SIG-M5 (cell line): Measurements from ENCODE around the gene GTSE1.

ENCODE experiments used
- DNase-seq: peaks from one replicate; lab custom pipeline; 2025; lab: John Stamatoyannopoulos, UW

The GTSE1 gene

GRCh38 chr22:46326066-46326680 is 29.5 kb downstream of the GTSE1 start:
- DNase-seq = no peak

GRCh38 chr22:46327691-46328465 is 31.2 kb downstream of the GTSE1 start:
- DNase-seq = no peak

- no peak for DNase-seq
Measured at GRCh38 chr22:46328797-46329196, 32.1 kb downstream of the GTSE1 start.

- DNase-seq = no peak
Measured at GRCh38 chr22:46329616-46330015, 32.9 kb downstream of the GTSE1 start.

- no peak for DNase-seq
Measured at GRCh38 chr22:46330426-46330825, 33.8 kb downstream of the GTSE1 start.

GRCh38 chr22:46331496-46331895 is 34.8 kb downstream of the GTSE1 start:
- no peak for DNase-seq

GRCh38 chr22:46335201-46336118 is 38.8 kb downstream of the GTSE1 start, which contains the start of gene TRMU:
Gene TRMU (plus strand): TSS chr22:46335714. CDS start chr22:46335765, 51 bp downstream.
- no peak for DNase-seq

GRCh38 chr22:46336119-46337078 is 39.7 kb downstream of the GTSE1 start:
- no peak for DNase-seq

GRCh38 chr22:46337870-46338269 is 41.2 kb downstream of the GTSE1 start:
- DNase-seq = no peak

GRCh38 chr22:46338636-46339035 is 42.0 kb downstream of the GTSE1 start:
- DNase-seq = no peak

GRCh38 chr22:46339956-46340355 is 43.3 kb downstream of the GTSE1 start:
- DNase-seq = no peak

GRCh38 chr22:46340676-46341075 is 44.0 kb downstream of the GTSE1 start:
- DNase-seq = no peak

GRCh38 chr22:46346680-46347405 is 50.2 kb downstream of the GTSE1 start:
- no peak for DNase-seq

GRCh38 chr22:46347646-46348045 is 51.0 kb downstream of the GTSE1 start:
- no peak for DNase-seq

GRCh38 chr22:46348099-46348695 is 51.5 kb downstream of the GTSE1 start:
- DNase-seq = no peak

GRCh38 chr22:46349238-46349637 is 52.6 kb downstream of the GTSE1 start:
- DNase-seq = no peak

- no peak for DNase-seq
Measured at GRCh38 chr22:46349681-46350080, 53.0 kb downstream of the GTSE1 start.

- no peak for DNase-seq
Measured at GRCh38 chr22:46350121-46350520, 53.5 kb downstream of the GTSE1 start.

- DNase-seq = no peak
Measured at GRCh38 chr22:46350646-46351045, 54.0 kb downstream of the GTSE1 start.

- DNase-seq = no peak
Measured at GRCh38 chr22:46351131-46351735, 54.6 kb downstream of the GTSE1 start.
